ENCODE data around the gene CHCHD3.

GRCh38 chr7:132760244-132760623 is 321.7 kb downstream of the CHCHD3 start:
- no peak for TF ChIP-seq CTCF (conservative IDR thresholded peaks at IDR 0.05; ENCODE audit: low read length)
- no peak for TF ChIP-seq EZH2phosphoT487 (IDR thresholded peaks at IDR 0.05; ENCODE audit: borderline replicate concordance)
